ENCODE data around the gene PBXIP1.
A peak's percentile ranks its signal among the peaks of the same experiment; 100 is the strongest.

PBXIP1 gene

GRCh38 chr1:154972517-154973343 lies 16.8 kb upstream of the PBXIP1 start:
- peak; percentile 81 for DNase-seq

GRCh38 chr1:154972213-154972516 lies 16.3 kb upstream of the PBXIP1 start:
- DNase-seq = no peak

GRCh38 chr1:154971341-154971998 lies 15.6 kb upstream of the PBXIP1 start:
- no peak for DNase-seq

GRCh38 chr1:154970631-154971340 lies 14.9 kb upstream of the PBXIP1 start, which contains the start of gene SHC1:
TSS of gene SHC1 (minus strand) at chr1:154970747. CDS start at chr1:154970526, 221 bp downstream.
- peak; percentile 98 for DNase-seq

- peak; percentile 65 for DNase-seq
Observed at GRCh38 chr1:154969860-154970452, 14.1 kb upstream of the PBXIP1 start.

- no peak for DNase-seq
Observed at GRCh38 chr1:154969246-154969645, 13.3 kb upstream of the PBXIP1 start.

- DNase-seq = no peak
Observed at GRCh38 chr1:154968731-154969130, 12.8 kb upstream of the PBXIP1 start.

GRCh38 chr1:154967331-154967950 lies 11.5 kb upstream of the PBXIP1 start:
- no peak for DNase-seq

- DNase-seq = no peak
Observed at GRCh38 chr1:154966111-154966510, 10.2 kb upstream of the PBXIP1 start.

GRCh38 chr1:154964359-154964758 lies 8.5 kb upstream of the PBXIP1 start:
- no peak for DNase-seq

GRCh38 chr1:154963643-154964042 lies 7.7 kb upstream of the PBXIP1 start:
- DNase-seq = no peak

GRCh38 chr1:154962795-154963330 lies 7.0 kb upstream of the PBXIP1 start:
- no peak for DNase-seq

- DNase-seq = peak; percentile 46
Observed at GRCh38 chr1:154962156-154962749, 6.4 kb upstream of the PBXIP1 start.

- peak; percentile 89 for DNase-seq
Observed at GRCh38 chr1:154961207-154962155, 5.6 kb upstream of the PBXIP1 start, which contains the start of gene PYGO2. TSS of gene PYGO2 (minus strand) at chr1:154961782. CDS start at chr1:154961576, 206 bp downstream.

GRCh38 chr1:154960446-154961136 lies 4.7 kb upstream of the PBXIP1 start:
- no peak for DNase-seq

GRCh38 chr1:154959426-154959780 lies 3.5 kb upstream of the PBXIP1 start:
- no peak for DNase-seq

- no peak for DNase-seq
Observed at GRCh38 chr1:154958681-154959425, 3.0 kb upstream of the PBXIP1 start.

- no peak for DNase-seq
Observed at GRCh38 chr1:154958036-154958435, 2.1 kb upstream of the PBXIP1 start.

- peak; percentile 29 for DNase-seq
Observed at GRCh38 chr1:154957091-154957657, 1.3 kb upstream of the PBXIP1 start.

Measured in right hindlimb (tissue), 1 donor.